CD4-positive, alpha-beta memory T cell (primary cell): ENCODE results near the gene NPRL2. TPM values are rescaled to one million over a fixed set of nuclear protein-coding genes. Genes with fewer than 3 reads are reported as not detected.
"Not testable (repeated sequence)": the region's sequence is repeated elsewhere in the genome, so short reads cannot be mapped to it uniquely, and the experiment has no call there.

Experiments
- CTCF ChIA-PET: fragments of 350-600 bp; sonication (Branson Sonifier 250); formaldehyde crosslinking; loops from one replicate; lab custom pipeline; 2021; ENCODE audit warnings: inconsistent platforms; ENCODE audit not compliant: partially characterized antibody; lab: Charles Lee
- POLR2A ChIA-PET: fragments of 350-600 bp; sonication (Branson Sonifier 250); formaldehyde crosslinking; loops from one replicate; lab custom pipeline; 2021; ENCODE audit not compliant: partially characterized antibody; lab: Charles Lee
- DNase-seq, 5 donors: peaks; one replicate each; pipeline versions ENCODE4 v3.0.0 to v3.0.0-alpha.2; 2020 to 2022; ENCODE audit warnings: mixed read lengths in 1 of 5
- H3K27ac ChIP-seq: one replicate; pipeline ENCODE4 v1.7.0; 2013; ENCODE audit warnings: low read depth, low read length
- H3K27me3 ChIP-seq: 2 replicates; pipeline ENCODE4 v1.7.0; 2013; ENCODE audit warnings: mild to moderate bottlenecking, low read length, moderate library complexity; ENCODE audit not compliant: insufficient read depth
- H3K36me3 ChIP-seq: 2 replicates; pipeline ENCODE4 v1.7.0; 2013; ENCODE audit warnings: mild to moderate bottlenecking, low read length, moderate library complexity; ENCODE audit not compliant: insufficient read depth
- H3K4me1 ChIP-seq: 2 replicates; pipeline ENCODE4 v1.7.0; 2013; ENCODE audit warnings: mild to moderate bottlenecking, low read length, moderate library complexity; ENCODE audit not compliant: insufficient read depth
- H3K4me3 ChIP-seq, 2 donors: one replicate each; pipeline ENCODE4 v1.7.0; 2013; ENCODE audit warnings: low read length in 2 of 2, mild to moderate bottlenecking in 1 of 2
- H3K9me3 ChIP-seq, 2 donors: one replicate each; pipeline ENCODE4 v1.7.0; 2013; ENCODE audit warnings: low read length in 2 of 2, control low read depth in 1 of 2; ENCODE audit not compliant: control insufficient read depth in 1 of 2
- H3K27ac Mint-ChIP-seq, 7 donors: one replicate each; pipeline ENCODE4 v1.8.0; 2020 to 2021; ENCODE audit warnings: mixed read lengths in 7 of 7, mild to moderate bottlenecking in 6 of 7, inconsistent platforms in 3 of 7, moderate library complexity in 3 of 7
- H3K27me3 Mint-ChIP-seq, 2 donors: one replicate each; pipeline ENCODE4 v1.8.0; 2020 to 2021; ENCODE audit warnings: mixed read lengths in 2 of 2
- H3K36me3 Mint-ChIP-seq, 2 donors: one replicate each; pipeline ENCODE4 v1.8.0; 2020 to 2021; ENCODE audit warnings: mixed read lengths in 2 of 2, inconsistent platforms in 1 of 2, mild to moderate bottlenecking in 1 of 2
- H3K4me1 Mint-ChIP-seq, 4 donors: one replicate each; pipeline ENCODE4 v1.8.0; 2020 to 2021; ENCODE audit warnings: mixed read lengths in 4 of 4, mild to moderate bottlenecking in 1 of 4
- H3K4me3 Mint-ChIP-seq, 8 donors: one replicate each; pipeline ENCODE4 v1.8.0; 2020 to 2021; ENCODE audit warnings: mixed read lengths in 8 of 8, mild to moderate bottlenecking in 7 of 8, moderate library complexity in 6 of 8, inconsistent platforms in 3 of 8
- H3K9me3 Mint-ChIP-seq, 8 donors: one replicate each; pipeline ENCODE4 v1.8.0; 2020 to 2021; ENCODE audit warnings: mixed read lengths in 8 of 8, mild to moderate bottlenecking in 5 of 8, inconsistent platforms in 3 of 8, moderate library complexity in 1 of 8
- intact Hi-C: fragments of 100-400 bp; cut with micrococcal nuclease; formaldehyde crosslinking; loops from one replicate; pipeline ENCODE4 v1.15.1; 2023
- polyA plus RNA-seq, 2 donors: library from polyadenylated mRNA; unstranded; fragments of 300-500 nt; fragmentation: Illumina TruSeq; gene quantifications; one replicate each; pipeline ENCODE4 v1.2.3, GENCODE V29; 2021
- total RNA-seq, 2 experiments: library from RNA; stranded (reverse); gene quantifications; one replicate each; pipeline ENCODE4 v1.2.3, GENCODE V29; 2021

The NPRL2 gene
- total and polyA plus RNA-seq, 4 experiments from 2014 or later = 39.6 to 53.0 (median 45.9) TPM

- H3K36me3 ChIP-seq = no peaks in the 10 kb centered on the region
- H3K9me3 Mint-ChIP-seq = no peaks in the 10 kb centered on the region
- peaks cover 0 to 2% of the 10 kb centered on the region in 2 donors for H3K36me3 Mint-ChIP-seq
- no peaks in the 10 kb centered on the region for H3K27me3 Mint-ChIP-seq
- DNase-seq = peak in 1 of 5 donors; percentile 29
- intact Hi-C loops = loop anchor here (5.0 kb wide), 1 partner anchor 846 kb away; the partner anchor contains the start of gene DAG1
- peak overlapping the region in 1 of 8 donors; percentile 54 for H3K4me3 Mint-ChIP-seq
- no peaks in the 10 kb centered on the region for H3K9me3 ChIP-seq
- H3K27ac Mint-ChIP-seq = peak overlapping the region in 2 of 7 donors; percentile 64 to 70
- H3K4me1 ChIP-seq = peaks cover 49% of the 10 kb centered on the region
- peaks cover 23 to 54% (median 39%) of the 10 kb centered on the region in 4 donors for H3K4me1 Mint-ChIP-seq
- no peak overlapping the region for H3K27ac ChIP-seq
- CTCF ChIA-PET = interaction anchor here (0.6 to 2.4 kb wide), 6 partner anchors 11 to 900 kb away, joined by 3 to 5 read pairs (median 4); no protein-coding TSS in a partner anchor
- H3K27me3 ChIP-seq = no peaks in the 10 kb centered on the region
- no peak overlapping the region for H3K4me3 ChIP-seq
- POLR2A ChIA-PET = interaction anchor here (1.2 to 14.4 kb wide), 6 partner anchors 11 to 47 kb away, joined by 4 to 144 read pairs (median 18); partner anchors contain the start of genes CYB561D2, HYAL3, IFRD2 and NAA80
Measured at GRCh38 chr3:50318163-50318562, 32.4 kb downstream of the NPRL2 start.

- Histone ChIP-seq H3K9me3 (no peaks in the 10 kb centered on the region), H3K36me3 (no peaks in the 10 kb centered on the region), H3K27ac (peak overlapping the region; percentile 49), H3K4me1 (peaks cover 46% of the 10 kb centered on the region), H3K4me3 (no peak overlapping the region), H3K27me3 (no peaks in the 10 kb centered on the region)
- no peaks in the 10 kb centered on the region for H3K27me3 Mint-ChIP-seq
- intact Hi-C loops = loop anchor here (5.0 kb wide), 1 partner anchor 845 kb away; the partner anchor contains the start of gene DAG1
- peaks cover 22 to 52% (median 38%) of the 10 kb centered on the region in 4 donors for H3K4me1 Mint-ChIP-seq
- ChIA-PET POLR2A (interaction anchor here (1.0 to 14.4 kb wide), 7 partner anchors 12 to 81 kb away, joined by 4 to 144 read pairs (median 8); partner anchors contain the start of genes CYB561D2, GNAI2, HYAL3 and NAA80), CTCF (interaction anchor here (0.9 to 1.2 kb wide), 4 partner anchors 10 to 29 kb away, joined by 3 to 5 read pairs (median 4); partner anchors contain the start of genes HYAL3, NAA80 and RASSF1)
- peak in 1 of 5 donors; percentile 17 for DNase-seq
- peak overlapping the region; percentile 79 to 99 (median 94) for H3K27ac Mint-ChIP-seq
- H3K36me3 Mint-ChIP-seq = peaks cover 0 to 2% of the 10 kb centered on the region in 2 donors
- no peaks in the 10 kb centered on the region for H3K9me3 Mint-ChIP-seq
- H3K4me3 Mint-ChIP-seq = peak overlapping the region in 4 of 8 donors; percentile 76 to 92 (median 88)
Measured at GRCh38 chr3:50317300-50317699, 33.3 kb downstream of the NPRL2 start.

- H3K27ac ChIP-seq = peak overlapping the region; percentile 49
- H3K27me3 Mint-ChIP-seq = no peaks in the 10 kb centered on the region
- DNase-seq = peak; percentile 62 to 92 (median 72)
- peak overlapping the region in 1 of 2 donors; percentile 7 for H3K4me3 ChIP-seq
- peaks cover 0 to 2% of the 10 kb centered on the region in 2 donors for H3K36me3 Mint-ChIP-seq
- H3K4me1 ChIP-seq = peaks cover 41% of the 10 kb centered on the region
- no peaks in the 10 kb centered on the region for H3K9me3 Mint-ChIP-seq
- peak overlapping the region; percentile 79 to 99 (median 94) for H3K27ac Mint-ChIP-seq
- peaks cover 22 to 52% (median 37%) of the 10 kb centered on the region in 4 donors for H3K4me1 Mint-ChIP-seq
- no peaks in the 10 kb centered on the region for H3K36me3 ChIP-seq
- CTCF ChIA-PET = interaction anchor here (1.0 to 4.4 kb wide), 4 partner anchors 9 to 24 kb away, joined by 3 to 21 read pairs (median 4); partner anchors contain the start of genes HYAL3, NAA80 and RASSF1
- no peaks in the 10 kb centered on the region for H3K9me3 ChIP-seq
- POLR2A ChIA-PET = interaction anchor here (1.0 to 14.4 kb wide), 7 partner anchors 12 to 81 kb away, joined by 4 to 144 read pairs (median 8); partner anchors contain the start of genes CYB561D2, GNAI2, HYAL3 and NAA80
- peak overlapping the region; percentile 74 to 92 (median 86) for H3K4me3 Mint-ChIP-seq
- intact Hi-C loops = loop anchor here (1.0 to 5.0 kb wide), 2 partner anchors 12 to 844 kb away; partner anchors contain the start of genes DAG1 and TUSC2
- no peaks in the 10 kb centered on the region for H3K27me3 ChIP-seq
Measured at GRCh38 chr3:50316657-50317242, 33.8 kb downstream of the NPRL2 start.

GRCh38 chr3:50314816-50315215 lies 35.8 kb downstream of the NPRL2 start:
- H3K4me1 Mint-ChIP-seq = peaks cover 15 to 42% (median 27%) of the 10 kb centered on the region in 4 donors
- peaks cover 0 to 2% of the 10 kb centered on the region in 2 donors for H3K36me3 Mint-ChIP-seq
- no peak overlapping the region for H3K4me3 Mint-ChIP-seq
- no peaks in the 10 kb centered on the region for H3K36me3 ChIP-seq
- H3K27me3 Mint-ChIP-seq = no peaks in the 10 kb centered on the region
- DNase-seq = peak in 1 of 5 donors; percentile 7
- intact Hi-C loops = loop anchor here (5.0 kb wide), 1 partner anchor 843 kb away; the partner anchor contains the start of gene DAG1
- no peak overlapping the region for H3K4me3 ChIP-seq
- POLR2A ChIA-PET = interaction anchor here (0.8 to 14.4 kb wide), 9 partner anchors 8 to 78 kb away, joined by 3 to 144 read pairs (median 6); partner anchors contain the start of genes HYAL2, HYAL3, IFRD2 and NAA80
- no peaks in the 10 kb centered on the region for H3K9me3 Mint-ChIP-seq
- no peak overlapping the region for H3K27ac ChIP-seq
- no peaks in the 10 kb centered on the region for H3K27me3 ChIP-seq
- CTCF ChIA-PET = interaction anchor here (0.8 to 4.4 kb wide), 6 partner anchors 9 to 68 kb away, joined by 3 to 21 read pairs (median 4); partner anchors contain the start of genes HYAL3, NAA80 and TUSC2
- H3K27ac Mint-ChIP-seq = peak overlapping the region in 3 of 7 donors; percentile 66 to 85 (median 75)
- H3K9me3 ChIP-seq = no peaks in the 10 kb centered on the region
- H3K4me1 ChIP-seq = peaks cover 31% of the 10 kb centered on the region

GRCh38 chr3:50314342-50314741 lies 36.2 kb downstream of the NPRL2 start:
- peaks cover 28% of the 10 kb centered on the region for H3K4me1 ChIP-seq
- no peak overlapping the region for H3K4me3 ChIP-seq
- CTCF ChIA-PET = interaction anchor here (1.1 to 4.4 kb wide), 4 partner anchors 14 to 68 kb away, joined by 3 to 21 read pairs (median 5); partner anchors contain the start of genes HYAL3, NAA80 and TUSC2
- no peaks in the 10 kb centered on the region for H3K36me3 ChIP-seq
- POLR2A ChIA-PET = interaction anchor here (1.1 to 14.4 kb wide), 7 partner anchors 8 to 78 kb away, joined by 3 to 144 read pairs (median 6); partner anchors contain the start of genes HYAL2, HYAL3, IFRD2 and NAA80
- no peaks in the 10 kb centered on the region for H3K9me3 Mint-ChIP-seq
- peak overlapping the region in 5 of 7 donors; percentile 29 to 86 (median 60) for H3K27ac Mint-ChIP-seq
- peaks cover 14 to 37% (median 25%) of the 10 kb centered on the region in 4 donors for H3K4me1 Mint-ChIP-seq
- H3K27me3 Mint-ChIP-seq = no peaks in the 10 kb centered on the region
- H3K4me3 Mint-ChIP-seq = no peak overlapping the region
- H3K36me3 Mint-ChIP-seq = peaks cover 0 to 2% of the 10 kb centered on the region in 2 donors
- H3K27me3 ChIP-seq = no peaks in the 10 kb centered on the region
- H3K9me3 ChIP-seq = no peaks in the 10 kb centered on the region
- DNase-seq = no peak
- intact Hi-C loops = no loop called here
- no peak overlapping the region for H3K27ac ChIP-seq

GRCh38 chr3:50312041-50312440 lies 38.5 kb downstream of the NPRL2 start:
- H3K9me3 Mint-ChIP-seq, H3K36me3 Mint-ChIP-seq, H3K27ac Mint-ChIP-seq, H3K27ac ChIP-seq, H3K4me3 Mint-ChIP-seq, H3K4me3 ChIP-seq, H3K36me3 ChIP-seq, CTCF ChIA-PET, POLR2A ChIA-PET, H3K27me3 Mint-ChIP-seq, H3K9me3 ChIP-seq, H3K27me3 ChIP-seq, intact Hi-C loops: not testable (repeated sequence)
- peak in 1 of 5 donors; percentile 8 for DNase-seq
- H3K4me1 ChIP-seq = peaks cover 16% of the 10 kb centered on the region
- peaks cover 12 to 17% (median 14%) of the 10 kb centered on the region in 4 donors for H3K4me1 Mint-ChIP-seq
